GM12801 (cell line): ENCODE data around the gene ABCG4.

Experiments used
- CTCF ChIP-seq: IDR thresholded peaks from one replicate; pipeline ENCODE4 v1.5.1; 2011; ENCODE audit warnings: control low read depth; ENCODE audit not compliant: insufficient read length; ENCODE audit errors: extremely low read depth

ABCG4 gene

GRCh38 chr11:119192111-119192510 is 43.3 kb downstream of the ABCG4 start:
- no peak for TF ChIP-seq CTCF

- no peak for TF ChIP-seq CTCF
Observed at GRCh38 chr11:119193001-119193400, 44.1 kb downstream of the ABCG4 start.

GRCh38 chr11:119193626-119194025 is 44.8 kb downstream of the ABCG4 start:
- no peak for TF ChIP-seq CTCF

GRCh38 chr11:119194811-119195440 is 46.1 kb downstream of the ABCG4 start:
- no peak for TF ChIP-seq CTCF

GRCh38 chr11:119195680-119196079 is 46.8 kb downstream of the ABCG4 start:
- no peak for TF ChIP-seq CTCF

- no peak for TF ChIP-seq CTCF
Observed at GRCh38 chr11:119196833-119197483, 48.1 kb downstream of the ABCG4 start.

- no peak for TF ChIP-seq CTCF
Observed at GRCh38 chr11:119198925-119199324, 50.1 kb downstream of the ABCG4 start.
